GM12865 (cell line): ENCODE data around the gene LRTM1.

Experiments
- DNase-seq: peaks from one replicate; pipeline ENCODE4 v3.0.0; 2010; ENCODE audit warnings: low read depth
- H3K4me3 ChIP-seq: 2 replicates; pipeline ENCODE4 v1.5.1; 2011; ENCODE audit warnings: mild to moderate bottlenecking, low read depth, low read length, control low read depth
- TF ChIP-seq, protein P1 (sequence below): IDR thresholded peaks from 2 replicates; pipeline ENCODE4 v1.5.1; 2011; ENCODE audit warnings: low read length, control low read depth, low read depth, inconsistent platforms; ENCODE audit not compliant: insufficient read depth; ENCODE audit errors: missing control alignments

Gene LRTM1

DNA sequence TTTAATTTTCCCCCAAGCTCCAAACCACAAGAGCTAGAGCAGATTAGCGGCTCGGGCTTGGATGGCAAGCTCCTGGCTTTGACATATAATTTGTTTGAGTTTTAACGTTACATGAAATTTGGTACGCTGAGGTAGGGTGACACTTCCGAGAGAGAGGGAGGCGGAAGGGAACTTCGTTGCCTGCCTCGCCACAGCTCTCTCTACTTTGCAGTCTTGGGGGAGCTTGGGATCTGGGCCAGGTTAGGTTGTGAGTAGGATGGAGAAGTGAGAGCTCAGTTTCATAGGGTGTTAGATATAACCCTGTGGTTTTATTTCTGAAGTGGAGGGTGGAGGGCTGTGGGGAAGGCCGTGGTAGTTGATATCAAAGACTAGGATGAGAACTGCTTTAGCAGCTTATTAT is 39.7 kb downstream of the LRTM1 start:
- no peak for DNase-seq
- H3K4me3 ChIP-seq: no peak overlapping the region
- TF ChIP-seq, protein P1, sequence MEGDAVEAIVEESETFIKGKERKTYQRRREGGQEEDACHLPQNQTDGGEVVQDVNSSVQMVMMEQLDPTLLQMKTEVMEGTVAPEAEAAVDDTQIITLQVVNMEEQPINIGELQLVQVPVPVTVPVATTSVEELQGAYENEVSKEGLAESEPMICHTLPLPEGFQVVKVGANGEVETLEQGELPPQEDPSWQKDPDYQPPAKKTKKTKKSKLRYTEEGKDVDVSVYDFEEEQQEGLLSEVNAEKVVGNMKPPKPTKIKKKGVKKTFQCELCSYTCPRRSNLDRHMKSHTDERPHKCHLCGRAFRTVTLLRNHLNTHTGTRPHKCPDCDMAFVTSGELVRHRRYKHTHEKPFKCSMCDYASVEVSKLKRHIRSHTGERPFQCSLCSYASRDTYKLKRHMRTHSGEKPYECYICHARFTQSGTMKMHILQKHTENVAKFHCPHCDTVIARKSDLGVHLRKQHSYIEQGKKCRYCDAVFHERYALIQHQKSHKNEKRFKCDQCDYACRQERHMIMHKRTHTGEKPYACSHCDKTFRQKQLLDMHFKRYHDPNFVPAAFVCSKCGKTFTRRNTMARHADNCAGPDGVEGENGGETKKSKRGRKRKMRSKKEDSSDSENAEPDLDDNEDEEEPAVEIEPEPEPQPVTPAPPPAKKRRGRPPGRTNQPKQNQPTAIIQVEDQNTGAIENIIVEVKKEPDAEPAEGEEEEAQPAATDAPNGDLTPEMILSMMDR: no peak

GRCh38 chr3:54882129-54882833 is 45.6 kb downstream of the LRTM1 start:
- DNase-seq: no peak
- no peak overlapping the region for H3K4me3 ChIP-seq
- TF ChIP-seq, protein P1: no peak

GRCh38 chr3:54878145-54878544 is 49.7 kb downstream of the LRTM1 start:
- TF ChIP-seq, protein P1: no peak
- H3K4me3 ChIP-seq: no peak overlapping the region
- DNase-seq: no peak

- TF ChIP-seq, protein P1: no peak
- H3K4me3 ChIP-seq: no peak overlapping the region
- DNase-seq: no peak
Observed at GRCh38 chr3:54877730-54878129, 50.1 kb downstream of the LRTM1 start.

DNA sequence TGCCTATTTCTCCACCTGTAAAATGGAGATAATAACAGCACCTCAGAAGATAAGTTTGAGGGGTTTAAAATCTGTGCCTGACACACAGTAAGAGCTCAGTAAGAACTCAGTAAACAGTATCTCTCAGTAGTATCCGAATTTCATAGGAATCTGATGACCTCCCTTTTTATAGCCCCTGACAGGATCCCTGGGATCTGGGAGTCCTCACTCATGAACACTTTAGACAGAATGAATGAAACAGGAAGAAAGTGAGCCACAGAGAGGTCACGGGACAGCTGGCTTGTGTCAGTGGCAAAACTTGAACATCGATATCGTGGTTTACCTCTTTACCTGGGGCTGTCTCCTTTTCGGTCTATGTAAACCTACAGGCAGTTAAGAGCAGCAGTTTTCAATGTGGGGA is 51.2 kb downstream of the LRTM1 start:
- DNase-seq: no peak
- H3K4me3 ChIP-seq: no peak overlapping the region
- TF ChIP-seq, protein P1: no peak

DNA sequence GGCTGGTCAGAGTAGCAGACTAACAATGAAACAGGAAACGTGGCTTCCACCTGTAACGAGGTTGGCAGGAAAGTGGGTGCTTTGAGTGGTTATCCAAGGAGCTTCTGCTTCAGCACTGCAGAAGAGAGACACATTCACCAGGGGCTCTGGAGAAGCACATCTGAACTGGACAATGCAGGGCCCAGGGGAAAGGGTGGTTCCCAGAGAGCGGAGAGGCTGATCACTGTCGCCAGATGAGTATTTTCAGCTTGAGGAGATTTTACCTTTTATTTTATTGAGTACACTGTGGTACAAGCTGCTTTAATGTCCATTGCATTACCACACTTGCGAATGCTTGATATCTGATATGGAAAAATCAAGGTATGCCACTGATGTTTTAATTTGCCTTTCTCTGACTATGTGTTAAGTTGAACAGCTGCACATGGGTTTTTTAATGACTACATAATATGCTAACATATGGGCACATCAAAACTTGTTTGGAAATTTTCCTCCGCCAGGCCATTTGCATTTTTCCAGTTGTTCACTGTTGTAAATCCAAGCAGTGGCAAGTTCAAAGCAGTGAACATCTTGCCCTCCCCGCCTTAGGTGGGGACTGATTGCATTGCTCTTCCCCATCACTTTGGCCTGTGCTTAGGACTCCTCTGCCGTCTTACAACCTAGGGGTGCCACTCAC is 52.1 kb downstream of the LRTM1 start:
- TF ChIP-seq, protein P1: no peak
- H3K4me3 ChIP-seq: no peak overlapping the region
- no peak for DNase-seq
